ENCODE measurements around the gene EIF5A. TPM values are rescaled to one million over a fixed set of nuclear protein-coding genes. Genes with fewer than 3 reads are reported as not detected.

Gene EIF5A
- total RNA-seq, 1 donor from 2014 or later, result 623 TPM

GRCh38 chr17:7313890-7314718 is 6.7 kb downstream of the EIF5A start:
- no peak for ATAC-seq

GRCh38 chr17:7314719-7315569 is 7.5 kb downstream of the EIF5A start, which contains the start of gene GPS2:
TSS of gene GPS2 (minus strand) at chr17:7315360. CDS start at chr17:7315052, 308 bp downstream.
- peak; percentile 79 for ATAC-seq

GRCh38 chr17:7315570-7316235 is 8.3 kb downstream of the EIF5A start:
- peak; percentile 30 for ATAC-seq

GRCh38 chr17:7317161-7317803 is 9.9 kb downstream of the EIF5A start:
- no peak for ATAC-seq

GRCh38 chr17:7318121-7318860 is 10.9 kb downstream of the EIF5A start:
- ATAC-seq, result no peak

- no peak for ATAC-seq
Measured at GRCh38 chr17:7321466-7321865, 14.0 kb downstream of the EIF5A start.

GRCh38 chr17:7322520-7323194 is 15.2 kb downstream of the EIF5A start:
- ATAC-seq, result no peak

- ATAC-seq, result peak; percentile 30
Measured at GRCh38 chr17:7323731-7324437, 16.5 kb downstream of the EIF5A start.

GRCh38 chr17:7324438-7324779 is 17.0 kb downstream of the EIF5A start:
- ATAC-seq, result no peak

GRCh38 chr17:7325031-7325528 is 17.7 kb downstream of the EIF5A start:
- no peak for ATAC-seq

GRCh38 chr17:7326186-7326585 is 18.8 kb downstream of the EIF5A start:
- no peak for ATAC-seq

- ATAC-seq, result no peak
Measured at GRCh38 chr17:7327056-7327455, 19.6 kb downstream of the EIF5A start.

GRCh38 chr17:7327501-7327900 is 20.1 kb downstream of the EIF5A start:
- no peak for ATAC-seq

- no peak for ATAC-seq
Measured at GRCh38 chr17:7328009-7328408, 20.6 kb downstream of the EIF5A start.

- no peak for ATAC-seq
Measured at GRCh38 chr17:7328840-7329373, 21.5 kb downstream of the EIF5A start, which contains the start of gene NEURL4. TSS of gene NEURL4 (minus strand) at chr17:7329335. CDS start at chr17:7329312, 23 bp downstream.

- ATAC-seq, result peak; percentile 86
Measured at GRCh38 chr17:7329374-7329996, 22.1 kb downstream of the EIF5A start.

GRCh38 chr17:7329997-7330637 is 22.7 kb downstream of the EIF5A start:
- peak; percentile 54 for ATAC-seq

GRCh38 chr17:7330638-7331015 is 23.2 kb downstream of the EIF5A start:
- no peak for ATAC-seq

GRCh38 chr17:7332111-7332510 is 24.7 kb downstream of the EIF5A start:
- ATAC-seq, result no peak

Measured in esophagus mucosa (tissue), 1 donor.